GM21825 (cell line): ENCODE measurements around the gene GYS2.
"Not testable (repeated sequence)": the region's sequence is repeated elsewhere in the genome, so short reads cannot be mapped to it uniquely, and the experiment has no call there.

Source experiments
- ATAC-seq: cut with Tn5 transposase; IDR thresholded peaks from one replicate; pipeline ENCODE4 v1.9.1; 2021; ENCODE audit warnings: mild to moderate bottlenecking, moderate library complexity; ENCODE audit not compliant: unreplicated experiment

GYS2 gene

DNA sequence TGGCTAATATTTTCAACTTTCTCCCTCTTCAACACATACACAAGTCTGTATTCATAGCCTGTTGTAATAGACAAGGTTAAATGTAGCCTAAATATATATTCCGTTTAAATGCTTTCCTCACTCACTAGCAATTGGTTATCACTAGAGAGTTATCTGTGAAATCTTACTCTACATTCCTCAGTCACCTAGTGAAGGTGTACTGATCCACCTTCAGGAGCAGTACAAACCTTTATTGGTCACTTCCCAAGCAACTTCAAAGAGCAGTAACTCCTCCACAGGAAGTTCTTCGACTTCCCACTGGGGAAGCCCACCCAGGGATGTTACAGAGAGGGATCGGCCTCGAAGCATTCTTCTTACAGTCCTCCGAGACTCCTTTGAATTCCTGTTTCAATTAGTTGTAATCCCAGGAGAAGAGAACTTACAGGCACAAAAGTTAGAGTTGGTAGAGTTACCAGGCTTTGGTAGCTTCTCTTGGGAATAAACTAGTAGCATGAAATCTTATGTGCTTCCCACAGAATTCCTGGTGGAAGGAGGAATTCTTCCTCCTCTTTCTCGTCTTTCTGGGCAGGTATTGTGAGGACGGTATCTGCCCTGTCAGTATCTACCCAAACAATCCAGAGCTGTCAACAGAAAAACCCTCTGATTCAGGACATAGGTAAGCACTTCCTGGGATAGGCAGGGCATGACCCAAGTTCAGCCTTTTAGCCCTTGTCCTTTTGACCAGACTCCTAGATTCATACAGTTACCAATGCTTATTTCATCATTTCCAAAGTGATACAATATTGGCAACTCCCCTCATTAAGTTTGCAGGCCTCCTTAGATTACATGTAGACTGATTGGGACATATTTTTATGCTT, at the start of gene GYS2:
Gene GYS2 (minus strand): TSS at position 603 of the 857 bp plus-strand sequence. CDS start 255 bp downstream, at position 348.
- no peak for ATAC-seq

DNA sequence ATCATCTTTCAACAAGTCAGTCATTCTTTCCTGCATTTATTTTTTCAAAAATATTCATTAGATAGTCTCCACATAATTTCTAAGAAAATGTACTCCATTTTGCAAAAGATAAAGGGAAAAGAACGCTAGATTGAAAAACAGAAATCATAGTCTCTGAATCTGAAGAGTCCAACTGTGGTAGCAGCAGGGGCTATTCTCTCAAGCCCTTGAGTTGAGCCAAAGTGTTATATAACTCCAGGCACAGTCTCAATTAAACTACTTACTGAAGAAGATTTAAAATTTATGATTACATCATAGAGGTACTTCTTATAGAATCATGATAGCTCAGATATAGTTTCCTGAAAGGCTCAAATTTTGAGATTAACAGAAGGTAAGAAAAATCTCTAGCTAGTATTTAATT, 47.2 kb upstream of the GYS2 start:
- no peak for ATAC-seq

DNA sequence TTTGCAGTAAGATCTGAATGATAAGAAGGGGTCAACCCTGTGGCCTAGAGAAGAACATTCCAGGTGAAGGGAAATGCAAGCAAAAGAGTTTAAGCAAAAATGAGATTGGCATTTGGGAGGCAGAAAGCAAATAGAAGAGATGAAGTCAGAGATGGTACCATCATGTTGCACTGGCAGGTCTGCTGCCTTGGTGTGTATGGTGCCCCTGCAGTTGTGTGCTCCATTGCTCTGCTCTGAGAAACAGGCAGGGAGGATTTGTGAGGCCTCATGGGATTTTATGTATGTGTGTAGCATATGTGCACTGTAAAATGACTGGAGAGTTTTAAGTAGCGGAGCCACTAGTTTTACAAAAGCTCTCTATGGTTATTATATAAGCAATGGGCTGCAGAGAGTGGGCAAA, 46.4 kb upstream of the GYS2 start:
- ATAC-seq = no peak

- ATAC-seq = no peak
These were observed 44.4 kb upstream of the GYS2 start for GRCh38 chr12:21649034-21649433.

GRCh38 chr12:21648378-21648777, 43.7 kb upstream of the GYS2 start:
- ATAC-seq = no peak

DNA sequence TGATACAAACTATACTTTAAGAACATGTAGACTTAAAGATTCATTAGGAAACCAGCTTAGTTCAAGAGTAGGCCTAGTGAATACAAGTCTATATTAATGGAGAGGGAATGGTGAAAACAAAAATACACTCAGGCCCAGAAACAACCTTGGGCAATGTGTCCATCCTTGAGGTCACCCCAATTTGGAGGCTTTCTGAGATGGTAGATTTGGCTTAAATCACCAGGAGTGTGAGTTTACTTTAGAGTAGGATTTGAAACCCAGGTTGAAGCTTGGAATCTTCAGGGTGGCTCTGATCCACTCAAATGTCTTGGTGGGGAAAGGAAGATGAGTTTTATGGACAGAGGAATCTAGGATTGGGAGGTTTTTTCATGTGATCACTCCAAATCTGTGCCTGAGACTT, 42.5 kb upstream of the GYS2 start:
- no peak for ATAC-seq

DNA sequence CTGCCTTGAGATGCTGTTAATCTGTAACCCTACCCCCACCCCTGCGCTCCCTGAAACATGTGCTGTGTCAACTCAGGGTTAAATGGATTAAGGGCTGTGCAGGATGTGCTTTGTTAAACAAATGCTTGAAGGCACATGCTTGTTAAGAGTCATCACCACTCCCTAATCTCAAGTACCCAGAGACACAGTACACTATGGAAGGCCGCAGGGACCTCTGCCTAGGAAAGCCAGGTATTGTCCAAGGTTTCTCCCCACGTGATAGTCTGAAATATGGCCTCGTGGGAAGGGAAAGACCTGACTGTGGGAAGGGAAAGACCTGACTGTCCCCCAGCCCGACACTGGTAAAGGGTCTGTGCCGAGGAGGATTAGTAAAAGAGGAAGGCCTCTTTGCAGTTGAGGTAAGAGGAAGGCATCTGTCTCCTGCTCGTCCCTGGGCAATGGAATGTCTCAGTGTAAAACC, 40.4 kb upstream of the GYS2 start:
- not testable (repeated sequence) for ATAC-seq

DNA sequence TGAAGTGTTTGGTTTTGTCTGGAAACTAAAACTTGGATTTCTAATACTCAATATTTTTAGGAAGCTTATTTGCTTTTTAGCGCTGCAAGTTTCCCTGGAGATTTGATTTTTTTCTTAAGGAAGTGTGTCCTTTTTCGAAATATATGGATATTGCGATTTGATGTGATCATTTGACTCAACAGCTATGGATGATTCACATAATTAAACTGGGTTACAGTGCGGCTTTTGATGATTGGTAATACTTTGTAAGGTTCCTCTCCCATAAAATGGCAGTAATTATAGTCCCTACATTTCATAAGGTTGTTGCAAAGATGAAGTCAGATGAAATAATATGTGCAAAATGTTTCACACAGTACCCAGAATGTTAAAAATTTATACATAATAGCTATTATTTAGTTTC, 39.9 kb upstream of the GYS2 start:
- no peak for ATAC-seq

DNA sequence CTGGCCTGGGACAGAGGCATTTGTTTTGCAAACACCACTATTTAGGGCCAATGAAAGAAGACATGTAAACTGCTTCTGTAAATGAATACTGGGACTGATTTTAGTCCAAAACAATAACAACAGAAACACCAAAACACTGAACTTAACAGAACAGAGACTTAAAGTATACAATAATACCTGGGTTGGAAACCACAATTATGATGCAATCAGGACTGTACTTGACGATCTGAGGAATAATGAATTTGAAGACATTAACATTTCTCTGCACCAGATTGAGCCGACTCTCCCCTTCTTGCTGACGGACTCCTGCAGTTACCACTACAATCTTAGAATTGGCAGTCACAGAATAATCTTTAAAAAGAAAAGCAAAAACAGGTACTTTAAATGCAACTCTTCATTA, 39.1 kb upstream of the GYS2 start:
- ATAC-seq = no peak

- no peak for ATAC-seq
These were observed 38.2 kb upstream of the GYS2 start for GRCh38 chr12:21642707-21643389.

GRCh38 chr12:21638054-21638891, 33.6 kb upstream of the GYS2 start:
- ATAC-seq = no peak

- ATAC-seq = no peak
These were observed 29.6 kb upstream of the GYS2 start for GRCh38 chr12:21634245-21634644.

- no peak for ATAC-seq
These were observed 26.7 kb upstream of the GYS2 start for GRCh38 chr12:21631367-21631766.

DNA sequence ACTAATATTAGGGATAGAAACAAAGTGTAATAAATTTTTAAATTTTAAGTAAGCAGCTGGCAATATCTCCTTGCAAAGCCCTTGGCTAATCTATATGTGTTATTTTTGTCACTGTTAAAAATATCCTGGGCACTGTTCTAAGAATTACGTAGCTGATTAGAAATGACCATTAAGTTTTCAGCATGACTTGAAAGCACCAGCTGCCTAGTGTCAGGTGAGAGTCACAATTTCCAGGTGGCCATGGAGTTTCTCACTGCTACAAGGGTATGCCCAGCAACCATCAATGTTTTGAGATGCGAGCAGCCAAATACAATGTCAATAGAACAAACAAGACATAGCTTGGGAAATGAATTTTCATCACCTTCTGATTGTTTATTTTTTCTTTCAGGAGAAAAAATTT, 23.3 kb upstream of the GYS2 start:
- ATAC-seq = no peak

- ATAC-seq = no peak
These were observed 13.9 kb upstream of the GYS2 start for GRCh38 chr12:21618566-21618965.

GRCh38 chr12:21617030-21617429, 12.4 kb upstream of the GYS2 start:
- no peak for ATAC-seq

DNA sequence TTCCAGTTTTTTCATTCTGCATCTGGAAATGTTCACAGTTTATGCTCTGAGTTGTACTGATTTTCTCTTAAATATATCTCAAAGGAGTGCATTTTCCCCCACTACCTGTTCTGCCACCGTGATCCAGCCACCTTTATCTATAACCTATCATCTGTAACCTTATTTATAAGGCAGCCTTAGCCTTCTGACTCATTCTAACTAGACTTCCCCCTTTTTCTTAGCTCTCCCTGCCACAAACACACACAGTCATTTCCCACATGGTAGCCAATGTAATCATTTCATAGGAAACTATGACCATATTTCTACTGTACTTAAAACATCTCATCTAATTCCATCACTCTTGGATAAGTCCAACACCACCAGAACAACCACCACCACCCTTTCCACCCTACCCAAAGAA, 10.8 kb upstream of the GYS2 start:
- ATAC-seq = no peak

GRCh38 chr12:21614506-21614905, 9.9 kb upstream of the GYS2 start:
- ATAC-seq = no peak

DNA sequence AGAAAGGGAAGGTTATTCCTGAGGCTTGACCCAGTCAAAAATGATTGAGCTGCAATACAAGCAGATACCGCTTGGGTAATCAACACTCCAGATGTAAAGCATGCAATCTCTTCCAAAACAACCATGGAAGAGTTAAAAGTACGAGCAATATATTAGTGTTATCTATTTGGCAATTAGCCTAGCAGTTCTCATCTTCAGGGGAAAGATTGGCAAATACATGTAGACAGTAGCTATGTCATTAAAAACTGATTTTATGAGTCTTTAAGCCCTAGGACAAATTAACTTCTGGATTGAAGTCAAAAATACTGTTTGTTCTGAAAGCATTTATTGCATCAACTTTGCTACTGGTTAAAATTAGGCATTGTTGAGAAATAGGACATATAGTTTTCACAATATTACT, 9.3 kb upstream of the GYS2 start:
- no peak for ATAC-seq

- ATAC-seq = no peak
These were observed 3.5 kb upstream of the GYS2 start for GRCh38 chr12:21608196-21608595.

GRCh38 chr12:21607701-21608100, 3.1 kb upstream of the GYS2 start:
- ATAC-seq = no peak
